SKM-1 treated with dmso at 0.1 percent for 144 hours (cell line): ENCODE measurements around the gene TMEM51.
"Not testable (repeated sequence)": the region's sequence is repeated elsewhere in the genome, so short reads cannot be mapped to it uniquely, and the experiment has no call there.

ENCODE experiments used
- DNase-seq: peaks from one replicate; lab custom pipeline; 2025; ENCODE audit not compliant: unreplicated experiment; lab: John Stamatoyannopoulos, UW

The TMEM51 gene

GRCh38 chr1:15125101-15125745 is 28.3 kb upstream of the TMEM51 start:
- DNase-seq: no peak

- DNase-seq: no peak
Measured at GRCh38 chr1:15128077-15128476, 25.5 kb upstream of the TMEM51 start.

DNA sequence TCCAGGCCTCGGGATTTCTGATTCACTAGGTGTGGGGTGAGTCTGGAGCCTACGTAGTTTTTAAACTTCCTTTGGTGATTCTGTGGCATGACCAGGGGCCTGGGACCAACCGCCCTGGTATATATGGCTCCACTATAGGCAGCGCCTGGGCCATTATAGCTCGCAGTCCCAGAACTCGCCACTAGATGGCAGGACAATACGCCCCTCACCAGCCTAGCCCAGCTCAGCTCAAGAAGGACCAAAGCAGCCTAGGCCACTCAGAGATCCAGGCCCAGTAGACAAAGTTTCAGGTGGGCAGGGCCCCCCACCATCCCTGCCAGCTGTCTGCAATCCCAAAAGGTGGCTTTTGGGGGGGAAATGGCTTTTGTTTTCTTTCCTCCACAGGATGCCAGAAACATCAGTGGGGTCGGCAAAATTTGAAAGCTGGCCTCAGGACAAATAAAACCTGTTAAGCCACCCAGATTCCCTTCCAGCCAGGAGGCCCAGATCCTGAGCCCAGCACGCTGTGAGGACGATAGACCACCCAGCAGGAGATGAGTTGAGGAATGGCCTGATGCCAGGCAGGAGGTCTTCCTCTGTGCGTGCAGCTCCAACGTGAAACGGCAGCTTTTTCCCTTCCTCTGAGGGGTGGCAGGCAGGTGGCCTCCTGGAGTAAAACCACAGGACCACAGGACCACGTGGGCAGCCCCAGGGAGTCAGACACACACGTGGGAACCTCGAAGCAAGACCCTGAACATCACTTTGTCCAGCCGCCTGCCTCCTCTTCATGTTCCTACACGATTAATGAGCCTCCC is 24.8 kb upstream of the TMEM51 start:
- peak; percentile 59 for DNase-seq

- DNase-seq: no peak
Measured at GRCh38 chr1:15129944-15130343, 23.6 kb upstream of the TMEM51 start.

- DNase-seq: no peak
Measured at GRCh38 chr1:15130607-15131006, 22.9 kb upstream of the TMEM51 start.

GRCh38 chr1:15132965-15133364 is 20.6 kb upstream of the TMEM51 start:
- DNase-seq: no peak

DNA sequence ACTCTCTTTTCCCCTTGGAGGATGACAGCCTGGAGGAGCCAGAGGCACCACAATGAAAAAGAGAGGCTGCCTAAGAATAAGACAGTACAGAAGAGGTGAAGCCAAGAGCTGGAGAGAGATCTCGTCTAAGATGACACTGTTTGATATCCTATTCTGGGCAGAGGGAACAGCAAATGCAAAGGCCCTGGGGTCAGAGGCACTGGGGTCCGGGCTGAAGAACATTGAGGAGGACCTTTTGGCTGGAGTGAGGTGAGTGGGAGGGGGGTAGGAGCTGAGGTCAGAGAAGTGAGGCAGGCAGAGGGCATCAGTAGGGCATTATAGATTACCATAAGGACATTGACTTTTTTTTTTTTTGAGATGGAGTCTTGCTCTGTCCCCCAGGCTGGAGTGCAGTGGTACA is 19.3 kb upstream of the TMEM51 start:
- no peak for DNase-seq

- DNase-seq: not testable (repeated sequence)
Measured at GRCh38 chr1:15135604-15136003, 17.9 kb upstream of the TMEM51 start.

DNA sequence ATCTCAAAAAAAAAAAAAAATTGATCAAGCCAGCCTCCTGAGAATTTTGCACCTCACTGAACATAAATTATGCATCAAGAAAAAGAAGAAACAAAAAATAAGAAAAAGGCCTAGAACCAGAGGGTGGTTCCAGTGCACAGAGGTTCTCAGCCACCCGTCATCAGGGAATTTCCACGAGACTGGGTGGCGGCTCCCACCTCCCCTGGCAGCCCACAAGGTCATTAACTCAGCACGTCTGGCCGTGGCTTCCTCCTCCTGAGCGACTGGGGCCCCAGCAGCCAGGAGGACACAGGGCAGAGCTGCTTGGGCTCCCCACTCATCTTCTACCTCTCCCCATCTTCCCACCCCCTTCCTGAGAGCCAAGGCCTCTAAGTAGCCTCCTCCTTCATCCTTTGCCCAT is 15.7 kb upstream of the TMEM51 start:
- peak; percentile 9 for DNase-seq

- no peak for DNase-seq
Measured at GRCh38 chr1:15139654-15140350, 13.7 kb upstream of the TMEM51 start.

GRCh38 chr1:15141935-15142539 is 11.5 kb upstream of the TMEM51 start:
- DNase-seq: no peak

DNA sequence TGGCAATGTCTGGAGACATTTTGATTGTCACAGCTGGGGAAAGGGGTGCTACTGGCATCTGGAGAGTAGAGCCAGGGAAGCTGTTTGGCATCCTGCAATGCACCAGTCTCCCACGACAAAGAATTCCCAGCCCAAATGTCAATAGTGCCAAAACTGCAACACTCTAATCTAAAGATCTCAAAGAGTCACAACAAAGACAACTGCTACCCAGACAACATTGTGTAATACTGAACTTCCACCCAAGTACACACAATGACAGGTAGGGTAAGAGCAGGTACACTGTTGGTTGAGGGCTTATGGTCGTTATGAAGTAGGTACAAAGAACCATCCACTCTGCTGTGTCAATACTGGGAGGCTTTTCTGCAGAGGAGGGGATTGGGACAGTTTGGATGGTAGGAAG is 8.2 kb upstream of the TMEM51 start:
- no peak for DNase-seq

DNA sequence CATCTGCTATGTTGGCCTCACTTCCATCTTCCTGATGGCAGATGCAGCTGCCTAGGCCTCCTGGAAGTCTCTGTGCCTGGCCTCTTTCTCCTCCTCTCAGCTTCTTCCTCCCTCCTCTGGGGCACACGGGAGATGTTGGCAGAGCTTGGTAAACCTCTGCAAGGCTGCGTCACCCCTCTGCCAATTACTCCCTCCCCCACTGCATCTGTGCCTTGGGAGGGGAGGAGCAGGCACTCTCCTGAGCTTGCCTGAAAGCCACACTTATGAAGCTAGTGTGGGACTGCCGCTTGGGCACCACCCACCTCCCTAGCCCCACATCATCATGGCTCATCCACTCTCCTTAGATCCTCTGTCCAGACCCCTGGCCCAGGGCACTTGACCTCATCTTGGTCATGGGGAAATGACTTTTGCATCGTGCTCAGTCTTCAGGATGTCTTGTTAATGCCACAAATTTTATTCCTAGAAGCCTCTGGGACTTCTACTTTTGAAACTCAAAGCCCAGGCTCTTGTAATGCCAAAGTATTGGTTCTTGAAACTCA is 7.3 kb upstream of the TMEM51 start:
- DNase-seq: no peak

DNA sequence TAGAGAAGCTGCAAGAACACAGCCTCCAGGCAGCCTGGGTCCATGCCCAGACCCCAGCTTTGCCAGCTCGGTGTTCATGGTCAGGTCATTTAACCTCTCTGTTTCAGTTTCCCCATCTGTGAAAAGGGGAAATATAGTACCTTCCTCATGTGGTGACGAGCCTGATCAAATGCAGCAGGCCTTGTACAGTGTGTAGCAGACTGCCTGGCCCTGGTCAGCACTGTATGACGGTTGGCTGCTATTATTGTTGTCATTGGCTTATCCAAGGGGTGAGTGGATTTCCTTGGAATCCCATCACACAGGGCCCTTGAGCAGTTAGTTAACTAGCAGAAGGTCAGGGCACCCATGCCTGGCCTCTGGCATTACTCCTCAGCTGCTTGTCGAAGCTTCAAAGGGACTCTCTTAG is 6.6 kb upstream of the TMEM51 start:
- DNase-seq: peak; percentile 32

DNA sequence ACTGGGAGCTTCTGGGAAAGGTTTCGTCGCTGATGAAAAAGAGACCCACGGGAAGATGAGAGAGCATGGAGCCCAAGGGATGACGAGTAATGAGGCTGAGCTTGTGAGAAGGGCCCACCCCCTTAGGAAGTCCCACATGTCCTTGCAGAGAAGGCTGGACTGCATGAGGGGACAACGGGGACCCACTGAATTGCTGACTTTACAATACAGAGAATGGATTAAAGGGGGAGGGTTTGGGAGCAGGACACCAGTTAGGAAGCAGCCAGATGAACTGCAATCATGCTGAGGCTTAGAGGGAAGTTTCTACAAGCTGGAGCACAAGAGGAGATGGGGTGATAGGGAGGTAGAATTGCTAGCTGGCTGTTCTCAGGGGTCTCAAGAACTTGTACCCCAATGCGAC is 5.5 kb upstream of the TMEM51 start:
- DNase-seq: no peak

DNA sequence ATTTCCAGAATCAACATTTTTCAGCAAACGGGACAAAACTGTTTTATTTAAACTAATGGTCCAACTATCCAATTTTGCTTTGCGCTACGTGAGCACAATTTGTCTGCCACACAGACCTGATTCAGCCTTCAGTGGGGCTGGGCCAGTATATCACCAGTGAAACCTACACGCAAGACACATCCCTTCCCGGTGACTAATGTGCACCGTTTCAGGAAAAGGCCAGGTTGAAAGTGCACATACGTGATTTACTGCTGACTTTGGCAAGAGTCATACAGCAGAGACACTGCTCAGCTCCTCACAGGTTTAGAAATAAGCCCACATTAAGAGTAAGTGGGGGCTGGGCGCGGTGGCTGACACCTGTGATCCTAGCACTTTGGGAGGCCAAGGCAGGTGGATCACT is 5.1 kb upstream of the TMEM51 start:
- DNase-seq: no peak

- DNase-seq: no peak
Measured at GRCh38 chr1:15148941-15149340, 4.6 kb upstream of the TMEM51 start.

- DNase-seq: no peak
Measured at GRCh38 chr1:15150376-15150775, 3.2 kb upstream of the TMEM51 start.

DNA sequence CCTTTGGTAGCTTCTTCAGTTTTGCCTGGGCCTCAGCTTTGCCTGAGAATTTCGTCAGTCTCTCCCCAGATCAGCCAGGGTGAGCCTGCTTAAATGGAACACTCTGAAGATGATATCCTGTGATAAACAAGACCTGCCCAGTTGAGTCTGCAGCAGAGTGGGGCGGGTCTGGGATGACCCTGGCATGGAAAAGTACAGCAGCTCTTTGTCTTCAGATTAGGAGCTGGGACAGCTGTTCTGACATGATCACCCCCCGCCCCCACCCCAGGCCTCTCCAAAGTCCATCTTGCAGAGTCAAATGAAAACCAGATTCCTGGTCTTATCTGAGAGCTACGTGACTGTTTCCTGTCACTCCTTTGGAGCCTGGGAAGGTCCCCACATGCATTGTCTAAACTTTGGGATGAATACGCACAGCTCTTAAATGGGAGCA is 2.2 kb upstream of the TMEM51 start:
- no peak for DNase-seq

GRCh38 chr1:15151871-15152270 is 1.7 kb upstream of the TMEM51 start:
- no peak for DNase-seq
